ENCODE results near the gene ORMDL2. TPM values are rescaled to one million over a fixed set of nuclear protein-coding genes. Genes with fewer than 3 reads are reported as not detected.
A peak's percentile ranks its signal among the peaks of the same experiment; 100 is the strongest.
"Not testable (repeated sequence)": the region's sequence is repeated elsewhere in the genome, so short reads cannot be mapped to it uniquely, and the experiment has no call there.

Gene ORMDL2
- total RNA-seq, 1 experiment from 2014 or later: 48.5 TPM

- no peak for DNase-seq (ENCODE audit: low read depth)
Measured at GRCh38 chr12:55827806-55828205, 10.0 kb downstream of the ORMDL2 start.

- no peak for DNase-seq (ENCODE audit: low read depth)
Measured at GRCh38 chr12:55828357-55828756, 10.5 kb downstream of the ORMDL2 start.

GRCh38 chr12:55829967-55830600, 12.2 kb downstream of the ORMDL2 start:
- DNase-seq (ENCODE audit: low read depth): no peak

- DNase-seq (ENCODE audit: low read depth): peak; percentile 28
Measured at GRCh38 chr12:55830601-55831446, 13.0 kb downstream of the ORMDL2 start.

- no peak for DNase-seq (ENCODE audit: low read depth)
Measured at GRCh38 chr12:55831447-55831815, 13.6 kb downstream of the ORMDL2 start.

- DNase-seq (ENCODE audit: low read depth): no peak
Measured at GRCh38 chr12:55833056-55833455, 15.2 kb downstream of the ORMDL2 start.

GRCh38 chr12:55834400-55834799, 16.6 kb downstream of the ORMDL2 start:
- DNase-seq (ENCODE audit: low read depth): not testable (repeated sequence)

- DNase-seq (ENCODE audit: low read depth): no peak
Measured at GRCh38 chr12:55838361-55838760, 20.5 kb downstream of the ORMDL2 start.

- DNase-seq (ENCODE audit: low read depth): no peak
Measured at GRCh38 chr12:55839345-55840140, 21.7 kb downstream of the ORMDL2 start.

- DNase-seq (ENCODE audit: low read depth): no peak
Measured at GRCh38 chr12:55840581-55841351, 22.9 kb downstream of the ORMDL2 start.

- DNase-seq (ENCODE audit: low read depth): peak; percentile 65
Measured at GRCh38 chr12:55842681-55843429, 25.0 kb downstream of the ORMDL2 start, which contains the start of gene MMP19. Gene MMP19, minus strand, starts transcription at chr12:55842936. Its CDS starts 106 bp downstream, at chr12:55842830.

- no peak for DNase-seq (ENCODE audit: low read depth)
Measured at GRCh38 chr12:55843431-55843830, 25.6 kb downstream of the ORMDL2 start.

GRCh38 chr12:55844961-55845360, 27.1 kb downstream of the ORMDL2 start:
- no peak for DNase-seq (ENCODE audit: low read depth)

- no peak for DNase-seq (ENCODE audit: low read depth)
Measured at GRCh38 chr12:55845361-55845760, 27.5 kb downstream of the ORMDL2 start.

GRCh38 chr12:55845785-55846496, 28.1 kb downstream of the ORMDL2 start:
- DNase-seq (ENCODE audit: low read depth): no peak

GRCh38 chr12:55847033-55847432, 29.2 kb downstream of the ORMDL2 start:
- DNase-seq (ENCODE audit: low read depth): peak; percentile 73

GRCh38 chr12:55847603-55848291, 29.9 kb downstream of the ORMDL2 start:
- DNase-seq (ENCODE audit: low read depth): peak; percentile 98

- DNase-seq (ENCODE audit: low read depth): no peak
Measured at GRCh38 chr12:55849616-55850343, 31.9 kb downstream of the ORMDL2 start.

All from HT1080 (cell line).